ENCODE results near the gene FUT1. TPM values are rescaled to one million over a fixed set of nuclear protein-coding genes. Genes with fewer than 3 reads are reported as not detected.
A peak's percentile ranks its signal among the peaks of the same experiment; 100 is the strongest.

The FUT1 gene
- total and polyA plus RNA-seq, 2 of the 8 experiments (the other 6 are each of a cell fraction or from before 2014, with no cell fraction given) = 7.4 to 12.9 TPM

DNA sequence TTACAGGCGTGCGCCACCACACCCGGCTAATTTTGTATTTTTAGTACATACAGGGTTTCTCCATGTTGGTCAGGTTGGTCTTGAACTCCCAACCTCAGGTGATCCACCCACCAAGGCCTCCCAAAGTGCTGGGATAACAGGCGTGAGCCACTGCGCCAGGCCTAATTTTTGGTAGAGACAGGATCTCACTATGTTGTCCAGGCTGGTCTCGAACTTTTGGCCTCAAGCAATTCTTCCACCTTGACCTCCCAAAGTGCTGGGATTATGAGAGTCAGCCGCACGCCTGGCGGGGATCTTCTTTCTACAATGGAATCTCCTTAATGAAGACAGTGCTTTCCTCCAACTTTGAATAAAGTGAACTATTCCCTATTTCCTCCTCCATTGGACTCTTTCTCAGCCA, 17.8 kb downstream of the FUT1 start:
- CTCF ChIA-PET (ENCODE audit: partially characterized antibody) = interaction anchor here (1.2 to 1.4 kb wide), 2 partner anchors 10 to 54 kb away, joined by 3 to 5 read pairs; no protein-coding TSS in a partner anchor
- H4K5ac ChIP-seq (ENCODE audit: insufficient read length, low read depth, low read length) = no peak overlapping the region
- H2BK15ac ChIP-seq (ENCODE audit: low read length) = no peak overlapping the region
- no peak overlapping the region for H2BK5ac ChIP-seq (ENCODE audit: low read depth, low read length)
- H2AFZ ChIP-seq (ENCODE audit: low read length) = no peak overlapping the region
- H3K4me1 ChIP-seq (replicated peaks in 1 of 4; ENCODE audit: control insufficient read depth in 3 of 4, insufficient read depth in 4 of 4, low read length in 3 of 4) = peaks cover 4 to 5% (median 4%) of the 10 kb centered on the region in 4 experiments
- H2BK20ac ChIP-seq (ENCODE audit: low read length) = no peak overlapping the region
- H4K8ac ChIP-seq (ENCODE audit: extremely low read depth, insufficient read depth, low read length) = no peak overlapping the region
- H3K18ac ChIP-seq (ENCODE audit: extremely low read depth, low read length) = no peak overlapping the region
- H3K14ac ChIP-seq (ENCODE audit: insufficient read length) = no peak overlapping the region
- no peak overlapping the region for H3K27ac ChIP-seq (ENCODE audit: low read depth, low read length)
- H3K4me2 ChIP-seq (ENCODE audit: insufficient read depth in 1 of 2, low read depth in 2 of 2, low read length in 2 of 2) = peak overlapping the region; percentile 64 to 84; a peak in 3 of 4 replicates
- no peaks in the 10 kb centered on the region for H3K79me1 ChIP-seq (ENCODE audit: low read depth, low read length)
- POLR2A ChIA-PET (ENCODE audit: partially characterized antibody) = interaction anchor here (4.4 kb wide), 1 partner anchor 9 kb away, joined by 16 read pairs; no protein-coding TSS in a partner anchor
- no peaks in the 10 kb centered on the region for H3K79me2 ChIP-seq (ENCODE audit: control insufficient read depth in 1 of 2, insufficient read depth in 2 of 2, low read length in 2 of 2)
- FAIRE-seq = no peak
- H3K4me3 ChIP-seq (ENCODE audit: extremely low read depth in 1 of 4, insufficient read depth in 2 of 4, low read depth in 3 of 4, low read length in 4 of 4) = peak overlapping the region in 2 of 4 experiments; percentile 56 to 72; a peak in 6 of 8 replicates
- H3K9me3 ChIP-seq (ENCODE audit: insufficient read depth in 2 of 2, low read depth in 1 of 2, low read length in 1 of 2) = no peaks in the 10 kb centered on the region
- H3K36me3 ChIP-seq (ENCODE audit: control insufficient read depth in 2 of 4, insufficient read depth in 4 of 4, low read length in 3 of 4) = no peaks in the 10 kb centered on the region
- 87% methylated on average over 7 of the region's 9 CpGs; no CpG with 5 or more reads in 1 of the 2 experiments for WGBS, 2 experiments (ENCODE audit: extremely low coverage in 1 of 2, insufficient coverage in 1 of 2, insufficient read length in 1 of 2, insufficient replicate concordance in 2 of 2, low coverage in 1 of 2, low lambda C conversion rate in 2 of 2, missing lambda C conversion rate in 1 of 2)
- no peak overlapping the region for H2BK120ac ChIP-seq (replicated peaks; ENCODE audit: low read depth, low read length)
- H2BK12ac ChIP-seq (ENCODE audit: low read depth, low read length) = no peak overlapping the region
- no peak overlapping the region for H3K9ac ChIP-seq (replicated peaks in 1 of 4; ENCODE audit: extremely low read depth in 1 of 4, low read depth in 3 of 4, low read length in 3 of 4)
- H3K27me3 ChIP-seq (replicated peaks in 1 of 4; ENCODE audit: control insufficient read depth in 3 of 4, extremely low read depth in 1 of 4, insufficient read depth in 3 of 4, low read length in 3 of 4) = peaks cover 0 to 7% (median 5%) of the 10 kb centered on the region in 4 experiments; a peak in 5 of 7 replicates
- no peak overlapping the region for H3K23ac ChIP-seq (ENCODE audit: insufficient read length)
- peaks cover 6% of the 10 kb centered on the region; the same call in 1 of the 2 replicates for H3K23me2 ChIP-seq (ENCODE audit: low read depth, low read length)
- no peak overlapping the region for H3K4ac ChIP-seq (replicated peaks; ENCODE audit: insufficient read length, low read depth, low read length)
- H4K91ac ChIP-seq (replicated peaks; ENCODE audit: insufficient read length, low read length) = no peak overlapping the region
- no peak overlapping the region for H2AK5ac ChIP-seq (ENCODE audit: low read depth, low read length)
- DNase-seq (ENCODE audit: low read depth in 1 of 2, low spot score in 2 of 2) = no peak
- no peaks in the 10 kb centered on the region for H4K20me1 ChIP-seq (replicated peaks in 1 of 2; ENCODE audit: control insufficient read depth in 1 of 2, insufficient read depth in 2 of 2, low read length in 2 of 2)
- H3K56ac ChIP-seq (replicated peaks; ENCODE audit: insufficient read length, low read depth, low read length) = no peak overlapping the region
- TF ChIP-seq JUN (IDR thresholded peaks at IDR 0.05; ENCODE audit: low read depth, low read length) (no peak), NANOG (IDR thresholded peaks at IDR 0.05; ENCODE audit: insufficient read depth, low read depth, low read length, poor library complexity, severe bottlenecking) (no peak), HDAC2 (IDR thresholded peaks at IDR 0.05; ENCODE audit: borderline replicate concordance in 1 of 2, low read depth in 2 of 2, low read length in 2 of 2) (no peak), CTBP2 (IDR thresholded peaks at IDR 0.05; ENCODE audit: borderline replicate concordance, insufficient read depth, insufficient read length, low read length) (no peak), KDM1A (IDR thresholded peaks at IDR 0.05; ENCODE audit: borderline replicate concordance, low read length) (no peak), EP300 (IDR thresholded peaks at IDR 0.05; ENCODE audit: borderline replicate concordance in 1 of 2, low read depth in 2 of 2, low read length in 2 of 2) (no peak), EGR1 (IDR thresholded peaks at IDR 0.05; ENCODE audit: borderline replicate concordance, low read depth, low read length) (no peak), SP2 (IDR thresholded peaks at IDR 0.05; ENCODE audit: low read length) (no peak), BRCA1 (IDR thresholded peaks at IDR 0.05; ENCODE audit: low read depth, low read length) (no peak), TEAD4 (IDR thresholded peaks at IDR 0.05; ENCODE audit: low read depth, low read length) (no peak), CHD2 (IDR thresholded peaks at IDR 0.05; ENCODE audit: low read length) (no peak)
- TF ChIP-seq, protein P1, sequence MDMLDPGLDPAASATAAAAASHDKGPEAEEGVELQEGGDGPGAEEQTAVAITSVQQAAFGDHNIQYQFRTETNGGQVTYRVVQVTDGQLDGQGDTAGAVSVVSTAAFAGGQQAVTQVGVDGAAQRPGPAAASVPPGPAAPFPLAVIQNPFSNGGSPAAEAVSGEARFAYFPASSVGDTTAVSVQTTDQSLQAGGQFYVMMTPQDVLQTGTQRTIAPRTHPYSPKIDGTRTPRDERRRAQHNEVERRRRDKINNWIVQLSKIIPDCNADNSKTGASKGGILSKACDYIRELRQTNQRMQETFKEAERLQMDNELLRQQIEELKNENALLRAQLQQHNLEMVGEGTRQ (IDR thresholded peaks at IDR 0.05; ENCODE audit: low read length) = no peak

Data from H1 (cell line).